Measurements from ENCODE around the gene HOXB6.
A peak's percentile ranks its signal among the peaks of the same experiment; 100 is the strongest.

Gene HOXB6

GRCh38 chr17:48609033-48609432 is 4.2 kb upstream of the HOXB6 start:
- peak; percentile 87 for DNase-seq

- no peak for DNase-seq
These were observed 3.7 kb upstream of the HOXB6 start for GRCh38 chr17:48608494-48608834.

GRCh38 chr17:48606892-48607614 is 2.3 kb upstream of the HOXB6 start:
- no peak for DNase-seq

- DNase-seq: peak; percentile 75
These were observed 1.5 kb upstream of the HOXB6 start for GRCh38 chr17:48605991-48606891.

- peak; percentile 68 for DNase-seq
These were observed 678 bp upstream of the HOXB6 start for GRCh38 chr17:48605409-48605919.

- DNase-seq: peak; percentile 88
These were observed 622 bp downstream of the HOXB6 start for GRCh38 chr17:48603959-48604769.

GRCh38 chr17:48601539-48602425 is 3.0 kb downstream of the HOXB6 start:
- DNase-seq: peak; percentile 87

- no peak for DNase-seq
These were observed 3.6 kb downstream of the HOXB6 start for GRCh38 chr17:48601207-48601538.

GRCh38 chr17:48600244-48601098 is 4.3 kb downstream of the HOXB6 start:
- peak; percentile 97 for DNase-seq

- DNase-seq: no peak
These were observed 5.4 kb downstream of the HOXB6 start for GRCh38 chr17:48599354-48599753.

- DNase-seq: peak; percentile 79
These were observed 6.0 kb downstream of the HOXB6 start for GRCh38 chr17:48598736-48599135.

- peak; percentile 82 for DNase-seq
These were observed 6.8 kb downstream of the HOXB6 start for GRCh38 chr17:48597778-48598631.

- DNase-seq: no peak
These were observed 7.3 kb downstream of the HOXB6 start for GRCh38 chr17:48597528-48597777.

- peak; percentile 71 for DNase-seq
These were observed 7.9 kb downstream of the HOXB6 start for GRCh38 chr17:48596735-48597527.

- peak; percentile 84 for DNase-seq
These were observed 8.6 kb downstream of the HOXB6 start for GRCh38 chr17:48596000-48596734.

- DNase-seq: peak; percentile 71
These were observed 9.3 kb downstream of the HOXB6 start for GRCh38 chr17:48595278-48595999.

- DNase-seq: peak; percentile 77
These were observed 10.1 kb downstream of the HOXB6 start for GRCh38 chr17:48594538-48595277.

All from islet precursor cell (in vitro differentiated cells).